GM12891 (cell line): ENCODE results near the gene TRPV5.

Source experiments
- POLR2A ChIP-seq: IDR thresholded peaks from 2 replicates; pipeline ENCODE4 v1.6.1; 2011; ENCODE audit warnings: low read depth, low read length, control low read depth
- POLR2AphosphoS5 ChIP-seq: IDR thresholded peaks from 2 replicates; pipeline ENCODE4 v1.6.1; 2011; ENCODE audit warnings: low read depth, low read length, control low read depth
- SPI1 ChIP-seq: IDR thresholded peaks from 2 replicates; pipeline ENCODE4 v1.6.1; 2011; ENCODE audit warnings: low read depth, low read length, control low read depth
- TAF1 ChIP-seq: IDR thresholded peaks from 2 replicates; pipeline ENCODE4 v1.6.1; 2011; ENCODE audit warnings: low read depth, low read length, control low read depth

- TF ChIP-seq POLR2A, result no peak
- TF ChIP-seq TAF1, result no peak
- no peak for TF ChIP-seq POLR2AphosphoS5
- TF ChIP-seq SPI1, result no peak
These were observed 8.1 kb downstream of the TRPV5 start for GRCh38 chr7:142925413-142925812.
